GM21528 (cell line): ENCODE measurements around the gene KRT32.

ENCODE experiments used
- ATAC-seq: cut with Tn5 transposase; IDR thresholded peaks from one replicate; pipeline ENCODE4 v1.9.1; 2021; ENCODE audit warnings: mild to moderate bottlenecking, moderate library complexity; ENCODE audit not compliant: unreplicated experiment, low FRiP score

KRT32 gene

DNA sequence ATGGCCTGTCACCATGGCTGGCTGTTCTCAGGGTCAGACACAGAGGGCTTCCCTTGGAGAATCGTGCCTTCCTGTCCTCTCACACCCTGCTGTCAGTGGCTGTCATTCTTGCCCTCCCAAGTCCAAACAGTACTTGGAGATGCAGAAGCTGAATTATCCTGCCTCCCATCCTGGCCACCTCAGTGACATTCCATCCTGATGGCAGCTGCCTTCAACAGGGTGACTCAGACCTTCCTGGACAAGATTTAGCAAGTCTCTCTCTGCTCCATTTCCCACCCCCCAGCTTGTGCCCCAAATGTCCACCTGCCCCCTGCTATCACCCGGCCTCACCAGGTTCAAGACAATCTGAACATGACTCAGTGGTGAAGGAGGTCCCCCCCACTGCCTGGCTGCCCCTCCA lies 27.3 kb upstream of the KRT32 start:
- no peak for ATAC-seq

DNA sequence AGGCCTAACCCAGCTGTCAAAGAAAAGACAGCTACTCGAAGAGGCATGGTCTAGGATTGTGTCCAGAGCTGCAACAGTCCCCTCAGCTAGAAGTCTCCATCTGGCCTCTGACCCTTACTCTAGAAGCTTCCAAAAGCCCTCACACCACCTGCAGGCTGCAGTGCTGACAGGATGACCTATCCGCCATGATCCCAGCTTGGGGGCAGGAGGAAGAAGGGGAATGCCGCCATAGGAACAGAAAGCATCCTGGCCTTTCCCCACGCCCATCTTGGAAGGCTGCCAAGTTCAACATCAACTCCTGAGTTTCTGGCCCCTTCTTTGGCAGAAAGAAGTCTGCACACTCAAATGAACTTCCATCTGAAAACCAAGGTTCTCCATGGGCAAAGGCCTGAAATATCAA lies 25.6 kb upstream of the KRT32 start:
- ATAC-seq, result no peak

DNA sequence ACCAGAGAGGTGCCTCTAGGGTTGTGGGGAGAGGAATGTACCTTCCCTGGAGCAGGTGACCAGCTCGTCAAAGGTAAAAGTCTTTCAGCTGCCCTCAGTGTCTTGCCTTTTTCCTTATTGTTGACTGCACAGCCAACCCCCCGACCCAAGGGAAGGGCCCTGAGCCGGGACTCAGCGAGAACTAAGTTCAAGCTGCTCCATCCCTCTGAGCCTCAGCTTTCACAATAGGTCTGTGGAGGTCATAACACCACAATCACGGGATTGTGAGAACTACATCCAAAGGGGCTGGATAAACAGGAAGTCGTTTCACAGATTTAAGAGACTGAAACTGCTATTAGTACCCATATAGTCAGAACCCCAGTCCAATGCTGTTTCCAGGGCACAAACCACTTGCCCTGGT lies 25.2 kb upstream of the KRT32 start:
- no peak for ATAC-seq

GRCh38 chr17:41491476-41491875 lies 24.3 kb upstream of the KRT32 start:
- no peak for ATAC-seq

- no peak for ATAC-seq
Measured at GRCh38 chr17:41490000-41490990, 23.1 kb upstream of the KRT32 start.

DNA sequence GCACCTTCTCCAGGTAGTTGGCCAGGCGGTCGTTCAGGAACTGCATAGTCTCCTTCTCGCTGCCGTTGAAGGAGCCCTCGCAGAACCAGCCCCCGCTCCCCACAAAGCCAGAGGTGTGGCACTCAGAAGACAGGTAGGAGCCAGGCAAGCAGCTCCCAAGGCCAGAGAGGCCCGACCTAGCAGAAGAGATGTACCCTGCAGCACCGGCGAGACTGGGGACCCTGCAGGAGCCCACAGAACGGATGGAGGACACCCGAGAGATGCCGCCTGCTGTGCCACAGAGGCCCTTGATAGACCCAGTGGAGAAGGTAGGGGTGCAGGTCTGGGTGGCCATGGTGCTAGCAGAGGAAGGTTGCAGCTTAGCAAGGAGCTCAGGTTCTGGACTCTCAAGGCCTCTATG lies 22.3 kb upstream of the KRT32 start, which contains the start of gene KRT36:
KRT36 (minus strand) TSS at position 380 of the 400 bp plus-strand sequence; CDS start at position 334, 46 bp downstream.
- ATAC-seq, result no peak

GRCh38 chr17:41486809-41487530 lies 19.8 kb upstream of the KRT32 start:
- ATAC-seq, result no peak

GRCh38 chr17:41486316-41486715 lies 19.1 kb upstream of the KRT32 start:
- ATAC-seq, result no peak

DNA sequence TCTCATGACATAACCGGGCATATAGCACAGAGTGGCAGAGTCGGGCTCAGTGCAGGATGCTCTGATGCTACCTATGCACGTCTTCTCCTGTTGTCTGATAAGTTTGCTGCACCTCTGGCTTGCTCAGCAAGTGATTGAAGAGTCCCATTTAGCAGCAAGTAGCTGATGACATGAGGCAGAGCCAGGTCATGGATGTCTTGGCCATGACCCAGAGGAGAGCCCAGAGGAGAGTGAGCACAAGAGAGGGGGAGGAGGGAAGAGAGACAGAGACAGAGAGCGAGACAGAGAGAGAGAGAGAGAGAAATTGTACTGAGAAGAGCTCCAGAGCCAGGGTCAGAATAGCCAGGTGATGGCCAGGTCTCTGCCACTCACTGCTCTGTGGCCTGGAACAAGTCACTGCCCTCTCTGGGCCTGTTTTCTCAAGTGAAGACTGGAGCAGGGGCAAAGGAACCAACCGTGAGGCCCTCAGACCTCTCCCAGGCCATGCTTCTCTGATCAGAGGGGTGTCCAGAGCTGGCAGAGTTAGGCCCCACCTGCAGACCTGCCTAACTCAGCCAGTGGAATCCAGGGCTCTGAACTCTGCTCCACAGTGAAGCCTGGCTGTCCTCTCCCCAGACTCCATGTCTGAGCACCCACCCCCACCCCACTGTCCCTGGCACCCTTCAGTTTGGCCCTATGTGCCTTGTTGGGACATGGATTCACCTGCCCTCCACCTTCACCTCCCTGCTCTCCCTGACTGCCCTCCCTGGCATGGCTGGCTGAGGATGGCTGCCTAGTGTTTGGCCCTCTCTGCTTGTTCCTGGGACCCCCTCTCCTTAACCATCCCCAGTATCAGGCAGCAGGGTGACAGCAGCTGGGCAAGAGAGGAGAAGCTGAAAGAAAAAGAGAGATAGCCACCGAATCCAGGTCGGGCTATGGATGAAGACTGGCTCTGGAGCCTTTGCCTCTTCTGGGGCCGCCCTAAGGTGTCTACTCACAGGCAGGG lies 18.0 kb upstream of the KRT32 start:
- ATAC-seq, result no peak

GRCh38 chr17:41483991-41484826 lies 17.0 kb upstream of the KRT32 start:
- ATAC-seq, result no peak

DNA sequence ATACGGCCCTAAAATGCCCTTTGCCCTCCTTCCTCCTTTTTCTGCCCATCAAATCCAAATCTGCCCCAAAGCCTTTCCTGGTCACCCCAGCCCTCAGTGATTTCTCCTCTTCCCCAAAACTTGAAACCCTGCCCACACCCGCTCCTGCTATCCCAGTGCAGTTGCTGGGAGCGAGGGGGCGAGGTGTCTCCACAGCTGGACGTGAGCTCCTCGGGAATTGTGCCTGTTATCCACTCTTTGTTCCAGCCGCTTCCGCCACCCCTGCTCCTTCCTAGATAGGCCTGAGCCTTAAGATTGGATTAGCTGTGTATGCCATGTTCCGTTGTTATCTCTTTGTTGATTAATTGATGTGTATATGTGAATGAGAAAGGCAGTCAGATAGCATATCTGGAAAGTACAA lies 16.3 kb upstream of the KRT32 start:
- ATAC-seq, result no peak

GRCh38 chr17:41481036-41481435 lies 13.8 kb upstream of the KRT32 start, which contains the start of gene KRT35:
TSS of gene KRT35 (minus strand) at chr17:41481151. CDS start at chr17:41481097, 54 bp downstream.
- ATAC-seq, result no peak

GRCh38 chr17:41480581-41480980 lies 13.4 kb upstream of the KRT32 start:
- no peak for ATAC-seq

DNA sequence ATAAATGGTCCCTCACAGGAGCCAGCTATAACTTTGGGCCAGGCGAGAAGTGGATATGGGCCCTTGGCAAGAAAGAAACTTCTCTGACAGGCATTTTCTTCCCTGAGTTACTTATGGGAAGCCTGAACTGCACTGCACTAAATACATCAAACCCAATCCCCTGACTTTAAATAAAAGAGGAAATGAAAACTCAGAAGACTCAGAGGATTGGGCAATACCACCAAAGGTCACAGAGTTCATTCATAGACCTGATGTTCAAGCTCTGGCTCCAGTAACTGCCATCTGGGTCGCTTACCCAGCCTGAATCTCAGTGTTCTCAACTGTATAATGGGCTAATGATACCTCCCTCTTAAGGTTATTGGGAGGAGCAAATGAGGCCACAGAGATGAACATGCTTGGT lies 12.9 kb upstream of the KRT32 start:
- ATAC-seq, result no peak

DNA sequence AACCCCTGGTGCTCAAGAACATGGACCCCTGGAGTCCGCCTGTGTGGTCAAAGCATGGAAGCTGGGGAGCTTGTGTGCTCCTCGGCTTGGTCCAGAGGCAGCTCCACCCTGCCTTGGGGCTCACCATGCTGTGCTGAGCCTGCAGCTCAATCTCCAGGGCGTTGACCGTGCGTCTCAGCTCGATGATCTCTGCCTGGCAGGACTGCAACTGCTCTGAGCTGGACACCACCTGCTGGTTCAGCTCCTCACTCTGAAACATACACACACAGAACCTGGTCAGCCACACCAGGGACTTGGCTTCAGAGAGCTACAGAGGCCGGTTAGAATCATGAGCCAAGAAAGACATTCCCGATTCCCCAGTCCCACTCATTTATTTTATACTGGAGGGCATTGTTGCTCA lies 11.1 kb upstream of the KRT32 start:
- ATAC-seq, result no peak

- ATAC-seq, result no peak
Measured at GRCh38 chr17:41476866-41477815, 10.0 kb upstream of the KRT32 start.

- ATAC-seq, result no peak
Measured at GRCh38 chr17:41475421-41475820, 8.2 kb upstream of the KRT32 start.

DNA sequence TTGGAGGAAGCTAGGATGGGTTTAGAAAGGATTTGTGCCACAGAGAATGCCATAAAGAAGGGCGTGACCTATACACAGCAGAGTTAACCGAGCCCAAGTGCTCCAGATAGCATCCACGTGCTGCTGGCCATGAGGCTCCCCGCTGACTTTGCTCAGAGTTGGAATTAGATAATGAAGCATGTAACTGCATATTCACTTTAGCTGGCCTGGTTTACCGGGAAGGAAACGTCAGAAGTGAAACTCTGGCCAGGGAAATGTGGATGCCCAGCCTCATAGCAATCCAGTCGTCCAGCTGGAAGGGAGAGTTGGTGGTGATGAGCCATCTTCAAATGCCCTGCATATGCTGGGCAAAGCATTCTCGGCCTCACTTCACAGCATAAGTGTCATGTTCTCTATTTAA lies 7.7 kb upstream of the KRT32 start:
- no peak for ATAC-seq
